Upper lobe of left lung (tissue), 4 donors: ENCODE measurements around the gene COX19.

ENCODE experiments used
- EP300 ChIP-seq, 4 donors: sonication (generic); formaldehyde crosslinking; IDR thresholded peaks; one replicate each; pipeline ENCODE4 v1.5.1; 2017; ENCODE audit warnings: antibody characterized with exemption in 4 of 4, control low read depth in 2 of 4
- POLR2A ChIP-seq, 4 donors: fragments of 450-650 bp; IDR thresholded peaks; one replicate each; pipeline ENCODE4 v1.5.1; 2016 to 2017; ENCODE audit warnings: antibody characterized with exemption in 4 of 4, mild to moderate bottlenecking in 2 of 4
- POLR2AphosphoS5 ChIP-seq, 2 donors: sonication (generic); formaldehyde crosslinking; IDR thresholded peaks; one replicate each; pipeline ENCODE4 v1.5.1; 2017; ENCODE audit warnings: antibody characterized with exemption in 2 of 2

DNA sequence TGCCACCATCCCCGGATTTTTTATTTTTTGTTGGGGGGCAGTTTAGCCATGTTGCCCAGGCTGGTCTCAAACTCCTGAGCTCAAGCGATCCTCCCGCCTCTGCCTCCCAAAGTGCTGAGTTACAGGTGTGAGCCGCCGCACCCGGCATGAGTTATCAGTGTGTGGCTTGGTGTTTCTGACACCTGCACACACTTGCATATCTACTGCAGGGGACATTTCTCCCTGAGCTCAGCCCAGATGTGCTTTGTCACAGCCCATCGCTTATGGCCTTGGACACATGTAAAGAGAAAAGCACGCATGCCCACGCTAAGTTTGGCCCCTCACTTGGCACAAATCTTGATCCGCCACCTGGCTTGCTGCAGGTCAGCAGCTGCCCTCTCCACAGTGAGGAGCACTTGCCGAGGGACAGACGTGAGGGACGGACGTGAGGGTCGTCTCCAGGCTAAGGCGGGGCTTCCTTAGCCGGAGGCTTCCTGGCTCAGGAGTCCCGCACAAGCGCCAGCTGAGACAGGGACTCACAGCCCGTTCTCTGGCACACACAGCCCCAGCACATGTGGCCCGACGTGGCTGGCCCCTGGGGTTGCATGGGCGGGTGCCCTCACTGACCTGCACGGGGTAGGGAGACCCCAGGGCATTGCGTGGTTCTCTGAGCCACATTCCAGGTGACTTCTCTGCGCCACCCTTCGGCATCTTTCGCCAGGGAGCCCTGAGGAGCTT, 19.4 kb upstream of the COX19 start:
- TF ChIP-seq POLR2A (IDR thresholded peaks at IDR 0.05): no peak
- TF ChIP-seq EP300 (IDR thresholded peaks at IDR 0.05): no peak
- no peak for TF ChIP-seq POLR2AphosphoS5 (IDR thresholded peaks at IDR 0.05)
